Muscle layer of colon (tissue), 2 donors: ENCODE results near the gene IRF8.

Experiments
- H3K27ac ChIP-seq: one replicate; pipeline ENCODE4 v1.7.0; 2013; ENCODE audit warnings: low read depth, mild to moderate bottlenecking, low read length, moderate library complexity
- H3K27me3 ChIP-seq, 2 donors: one replicate each; pipeline ENCODE4 v1.7.0; 2013; ENCODE audit warnings: low read length in 2 of 2, mild to moderate bottlenecking in 2 of 2; ENCODE audit not compliant: insufficient read depth in 2 of 2, control insufficient read depth in 1 of 2
- H3K36me3 ChIP-seq: one replicate; pipeline ENCODE4 v1.7.0; 2013; ENCODE audit warnings: mild to moderate bottlenecking, low read length; ENCODE audit not compliant: insufficient read depth
- H3K4me1 ChIP-seq: one replicate; pipeline ENCODE4 v1.7.0; 2013; ENCODE audit warnings: mild to moderate bottlenecking, low read length; ENCODE audit not compliant: insufficient read depth
- H3K4me3 ChIP-seq, 2 donors: one replicate each; pipeline ENCODE4 v1.7.0; 2013; ENCODE audit warnings: low read length in 2 of 2, low read depth in 1 of 2, mild to moderate bottlenecking in 1 of 2, moderate library complexity in 1 of 2
- H3K9ac ChIP-seq: one replicate; pipeline ENCODE4 v1.7.0; 2013; ENCODE audit warnings: low read length
- H3K9me3 ChIP-seq: one replicate; pipeline ENCODE4 v1.7.0; 2013; ENCODE audit warnings: mild to moderate bottlenecking, low read length
- donor health status: abdominal sarcoma.
- donor health status: Adenocarcinoma of cecum.

The IRF8 gene

GRCh38 chr16:85917959-85918358 lies 19.0 kb downstream of the IRF8 start:
- Histone ChIP-seq H3K27me3 (no peaks in the 10 kb centered on the region), H3K36me3 (peaks cover 3% of the 10 kb centered on the region), H3K4me1 (no peaks in the 10 kb centered on the region), H3K9ac (no peak overlapping the region), H3K27ac (no peak overlapping the region), H3K9me3 (no peaks in the 10 kb centered on the region), H3K4me3 (no peak overlapping the region)

GRCh38 chr16:85918436-85918835 lies 19.5 kb downstream of the IRF8 start:
- Histone ChIP-seq H3K9me3 (no peaks in the 10 kb centered on the region), H3K4me3 (no peak overlapping the region), H3K9ac (no peak overlapping the region), H3K27ac (no peak overlapping the region), H3K27me3 (no peaks in the 10 kb centered on the region), H3K36me3 (peaks cover 3% of the 10 kb centered on the region), H3K4me1 (no peaks in the 10 kb centered on the region)

GRCh38 chr16:85919271-85920267 lies 20.6 kb downstream of the IRF8 start:
- Histone ChIP-seq H3K27me3 (no peaks in the 10 kb centered on the region), H3K27ac (no peak overlapping the region), H3K9ac (no peak overlapping the region), H3K4me1 (no peaks in the 10 kb centered on the region), H3K9me3 (no peaks in the 10 kb centered on the region), H3K4me3 (no peak overlapping the region), H3K36me3 (peaks cover 2% of the 10 kb centered on the region)

GRCh38 chr16:85921026-85921425 lies 22.1 kb downstream of the IRF8 start:
- H3K4me1 ChIP-seq = no peaks in the 10 kb centered on the region
- no peaks in the 10 kb centered on the region for H3K9me3 ChIP-seq
- no peak overlapping the region for H3K9ac ChIP-seq
- no peak overlapping the region for H3K4me3 ChIP-seq
- H3K36me3 ChIP-seq = no peaks in the 10 kb centered on the region
- no peak overlapping the region for H3K27ac ChIP-seq
- H3K27me3 ChIP-seq = no peaks in the 10 kb centered on the region

- H3K27me3 ChIP-seq = no peaks in the 10 kb centered on the region
- no peaks in the 10 kb centered on the region for H3K4me1 ChIP-seq
- H3K4me3 ChIP-seq = no peak overlapping the region
- no peaks in the 10 kb centered on the region for H3K9me3 ChIP-seq
- no peak overlapping the region for H3K9ac ChIP-seq
- H3K27ac ChIP-seq = no peak overlapping the region
- no peaks in the 10 kb centered on the region for H3K36me3 ChIP-seq
Measured at GRCh38 chr16:85923153-85924021, 24.4 kb downstream of the IRF8 start.

GRCh38 chr16:85924675-85925074 lies 25.7 kb downstream of the IRF8 start:
- H3K9me3 ChIP-seq = no peaks in the 10 kb centered on the region
- H3K27me3 ChIP-seq = no peaks in the 10 kb centered on the region
- no peak overlapping the region for H3K9ac ChIP-seq
- no peaks in the 10 kb centered on the region for H3K4me1 ChIP-seq
- no peaks in the 10 kb centered on the region for H3K36me3 ChIP-seq
- no peak overlapping the region for H3K27ac ChIP-seq
- no peak overlapping the region for H3K4me3 ChIP-seq

- Histone ChIP-seq H3K36me3 (no peaks in the 10 kb centered on the region), H3K9ac (no peak overlapping the region), H3K4me3 (no peak overlapping the region), H3K4me1 (no peaks in the 10 kb centered on the region), H3K27ac (no peak overlapping the region), H3K27me3 (no peaks in the 10 kb centered on the region), H3K9me3 (no peaks in the 10 kb centered on the region)
Measured at GRCh38 chr16:85926370-85926769, 27.4 kb downstream of the IRF8 start.

- no peaks in the 10 kb centered on the region for H3K9me3 ChIP-seq
- no peak overlapping the region for H3K4me3 ChIP-seq
- no peak overlapping the region for H3K9ac ChIP-seq
- no peaks in the 10 kb centered on the region for H3K27me3 ChIP-seq
- H3K36me3 ChIP-seq = no peaks in the 10 kb centered on the region
- no peak overlapping the region for H3K27ac ChIP-seq
- H3K4me1 ChIP-seq = no peaks in the 10 kb centered on the region
Measured at GRCh38 chr16:85927371-85927770, 28.4 kb downstream of the IRF8 start.

- no peaks in the 10 kb centered on the region for H3K27me3 ChIP-seq
- no peak overlapping the region for H3K4me3 ChIP-seq
- H3K9me3 ChIP-seq = no peaks in the 10 kb centered on the region
- H3K4me1 ChIP-seq = no peaks in the 10 kb centered on the region
- no peak overlapping the region for H3K9ac ChIP-seq
- no peaks in the 10 kb centered on the region for H3K36me3 ChIP-seq
- no peak overlapping the region for H3K27ac ChIP-seq
Measured at GRCh38 chr16:85927959-85928358, 29.0 kb downstream of the IRF8 start.

GRCh38 chr16:85928401-85928820 lies 29.4 kb downstream of the IRF8 start:
- no peaks in the 10 kb centered on the region for H3K36me3 ChIP-seq
- H3K9ac ChIP-seq = no peak overlapping the region
- H3K27ac ChIP-seq = no peak overlapping the region
- no peaks in the 10 kb centered on the region for H3K4me1 ChIP-seq
- H3K4me3 ChIP-seq = no peak overlapping the region
- no peaks in the 10 kb centered on the region for H3K9me3 ChIP-seq
- H3K27me3 ChIP-seq = no peaks in the 10 kb centered on the region

- Histone ChIP-seq H3K9me3 (no peaks in the 10 kb centered on the region), H3K36me3 (no peaks in the 10 kb centered on the region), H3K27ac (no peak overlapping the region), H3K9ac (no peak overlapping the region), H3K4me3 (no peak overlapping the region), H3K27me3 (no peaks in the 10 kb centered on the region), H3K4me1 (no peaks in the 10 kb centered on the region)
Measured at GRCh38 chr16:85929259-85929721, 30.3 kb downstream of the IRF8 start.
